Stimulated activated naive CD8-positive, alpha-beta T cell treated with anti-CD3 and anti-CD28 coated beads, Interleukin-15, amount 100 ng/mL, for 72 hours (primary cell): ENCODE data around the gene NKX1-2.
A peak's percentile ranks its signal among the peaks of the same experiment; 100 is the strongest.

Experiments
- ATAC-seq: fragments of 150-1000 bp; cut with Tn5 transposase; 2 replicates; pipeline ENCODE4 v1.10.0; 2021; ENCODE audit warnings: mild to moderate bottlenecking, moderate library complexity
- DNase-seq, 2 donors: peaks; one replicate each; pipeline ENCODE4 v3.0.0; 2021 to 2022
- H3K27ac Mint-ChIP-seq, 2 donors: one replicate each; pipeline ENCODE4 v1.8.0; 2022; ENCODE audit warnings: mild to moderate bottlenecking in 2 of 2, mixed read lengths in 2 of 2, moderate library complexity in 2 of 2
- H3K27me3 Mint-ChIP-seq: one replicate; pipeline ENCODE4 v1.8.0; 2022; ENCODE audit warnings: mixed read lengths
- H3K4me1 Mint-ChIP-seq: one replicate; pipeline ENCODE4 v1.8.0; 2022; ENCODE audit warnings: mild to moderate bottlenecking, mixed read lengths
- H3K4me3 Mint-ChIP-seq, 2 donors: one replicate each; pipeline ENCODE4 v1.8.0; 2022; ENCODE audit warnings: mild to moderate bottlenecking in 2 of 2, mixed read lengths in 2 of 2, moderate library complexity in 1 of 2
- H3K9me3 Mint-ChIP-seq, 2 donors: one replicate each; pipeline ENCODE4 v1.8.0; 2022; ENCODE audit warnings: mixed read lengths in 2 of 2

NKX1-2 gene

GRCh38 chr10:124465003-124465776 lies 15.4 kb upstream of the NKX1-2 start:
- no peaks in the 10 kb centered on the region for H3K27me3 Mint-ChIP-seq
- ATAC-seq (no peak), DNase-seq (no peak)
- H3K4me1 Mint-ChIP-seq, result peaks cover 43% of the 10 kb centered on the region
- peaks cover 0 to 4% of the 10 kb centered on the region in 2 donors for H3K9me3 Mint-ChIP-seq
- H3K4me3 Mint-ChIP-seq, result peak overlapping the region; percentile 64 to 73
- H3K27ac Mint-ChIP-seq, result peak overlapping the region; percentile 87 to 90

DNA sequence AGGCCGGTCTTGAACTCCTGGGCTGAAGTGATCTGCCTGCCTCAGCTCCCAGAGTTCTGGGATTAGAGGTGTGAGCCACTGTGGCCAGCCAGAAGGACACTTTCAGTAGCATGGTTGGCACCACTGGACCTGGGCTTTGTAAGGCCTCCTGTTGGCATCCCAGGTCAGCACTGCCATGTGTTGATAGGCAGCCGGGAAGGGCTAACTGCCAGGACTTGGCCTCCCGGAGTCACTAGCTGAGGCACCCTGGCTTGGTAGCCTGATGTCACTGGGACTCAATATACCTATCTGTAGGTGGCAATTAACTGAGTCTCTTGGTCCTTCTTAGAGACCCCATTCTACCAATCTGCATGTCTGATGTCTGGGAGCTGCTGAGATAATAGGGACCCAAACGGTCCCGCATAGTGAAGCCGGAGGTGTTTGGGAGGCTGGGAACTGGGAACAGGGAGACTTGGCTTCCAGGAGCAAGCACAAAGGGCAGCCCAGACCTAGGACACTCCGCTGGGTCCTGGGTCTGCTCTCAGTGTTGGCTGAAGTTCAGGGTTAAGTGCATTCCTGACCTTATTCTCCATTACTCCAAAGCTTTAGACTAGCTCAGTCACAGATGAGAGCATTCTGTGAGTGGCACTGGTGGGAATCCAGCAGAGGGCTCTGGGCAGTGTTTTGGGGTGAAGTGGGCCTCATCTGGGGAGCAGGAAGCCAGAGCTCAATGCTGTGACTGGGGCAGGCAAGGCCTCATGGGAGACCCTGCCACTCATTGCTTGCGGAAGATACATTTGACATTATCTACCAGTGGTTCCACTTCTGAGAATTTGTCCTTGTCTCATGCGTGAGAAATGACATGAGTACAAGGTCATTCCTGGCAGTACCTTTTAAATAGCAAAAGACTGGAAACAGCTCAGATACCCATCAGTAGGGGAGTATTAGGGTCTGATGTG lies 14.5 kb upstream of the NKX1-2 start:
- peak overlapping the region; percentile 64 to 73 for H3K4me3 Mint-ChIP-seq
- peak overlapping the region; percentile 74 to 87 for H3K27ac Mint-ChIP-seq
- peaks cover 0 to 4% of the 10 kb centered on the region in 2 donors for H3K9me3 Mint-ChIP-seq
- H3K27me3 Mint-ChIP-seq, result no peaks in the 10 kb centered on the region
- H3K4me1 Mint-ChIP-seq, result peaks cover 41% of the 10 kb centered on the region
- DNase-seq, result no peak
- ATAC-seq, result no peak

GRCh38 chr10:124462348-124462695 lies 12.5 kb upstream of the NKX1-2 start:
- Mint-ChIP-seq H3K27ac (peak overlapping the region in 1 of 2 donors; percentile 75), H3K4me3 (peak overlapping the region; percentile 84 to 92), H3K27me3 (peaks cover 13% of the 10 kb centered on the region), H3K4me1 (peaks cover 37% of the 10 kb centered on the region), H3K9me3 (peaks cover 0 to 4% of the 10 kb centered on the region in 2 donors)
- DNase-seq, result no peak
- ATAC-seq, result no peak

DNA sequence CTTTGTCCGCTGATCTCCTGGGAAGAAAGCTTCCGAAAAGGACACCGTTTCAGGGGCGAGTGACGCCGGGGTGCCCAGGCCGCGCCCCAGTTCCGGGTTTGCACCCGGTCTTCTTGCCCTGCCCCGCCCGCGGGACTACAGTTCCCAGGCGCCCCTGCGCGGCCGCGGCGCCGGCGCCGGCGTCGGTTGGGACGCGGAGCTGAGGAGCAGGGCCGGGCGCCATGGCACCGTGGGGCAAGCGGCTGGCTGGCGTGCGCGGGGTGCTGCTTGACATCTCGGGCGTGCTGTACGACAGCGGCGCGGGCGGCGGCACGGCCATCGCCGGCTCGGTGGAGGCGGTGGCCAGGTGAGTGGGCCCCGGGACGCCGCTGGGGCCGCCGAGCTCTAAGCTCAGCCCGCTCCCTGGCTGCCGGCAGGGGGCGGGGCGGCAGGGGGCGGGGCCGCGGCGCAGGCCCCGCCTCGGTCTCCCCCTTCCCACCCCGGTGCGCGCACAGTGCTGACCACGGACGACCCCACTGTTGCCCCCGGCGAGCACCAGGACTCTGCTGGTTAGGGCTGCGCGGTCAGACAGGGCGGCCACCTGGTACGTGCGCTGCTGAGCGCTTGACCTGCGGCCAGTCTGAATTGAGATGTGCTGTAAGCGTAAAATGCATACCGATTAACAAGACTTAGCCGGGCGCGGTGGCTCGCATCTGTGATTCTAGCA lies 12.0 kb upstream of the NKX1-2 start, which contains the start of gene LHPP:
LHPP (plus strand) TSS at position 182 of the 706 bp plus-strand sequence; CDS start at position 222, 40 bp downstream.
- Mint-ChIP-seq H3K9me3 (peaks cover 0 to 4% of the 10 kb centered on the region in 2 donors), H3K27ac (peak within 1 kb of the TSS; percentile 95 to 97), H3K27me3 (peaks cover 18% of the 10 kb centered on the region), H3K4me3 (peak within 1 kb of the TSS; percentile 86 to 92), H3K4me1 (peaks cover 37% of the 10 kb centered on the region)
- ATAC-seq, result peak; percentile 99
- DNase-seq, result peak; percentile 87 to 89

- Mint-ChIP-seq H3K27ac (no peak overlapping the region), H3K27me3 (peaks cover 35% of the 10 kb centered on the region), H3K4me1 (peaks cover 25% of the 10 kb centered on the region), H3K9me3 (peaks cover 0 to 4% of the 10 kb centered on the region in 2 donors), H3K4me3 (no peak overlapping the region)
- DNase-seq (no peak), ATAC-seq (no peak)
Observed at GRCh38 chr10:124460144-124460543, 10.3 kb upstream of the NKX1-2 start.

- peaks cover 0 to 4% of the 10 kb centered on the region in 2 donors for H3K9me3 Mint-ChIP-seq
- DNase-seq (no peak), ATAC-seq (no peak)
- peaks cover 18% of the 10 kb centered on the region for H3K4me1 Mint-ChIP-seq
- H3K27ac Mint-ChIP-seq, result no peak overlapping the region
- no peak overlapping the region for H3K4me3 Mint-ChIP-seq
- peaks cover 42% of the 10 kb centered on the region for H3K27me3 Mint-ChIP-seq
Observed at GRCh38 chr10:124459395-124459794, 9.6 kb upstream of the NKX1-2 start.

DNA sequence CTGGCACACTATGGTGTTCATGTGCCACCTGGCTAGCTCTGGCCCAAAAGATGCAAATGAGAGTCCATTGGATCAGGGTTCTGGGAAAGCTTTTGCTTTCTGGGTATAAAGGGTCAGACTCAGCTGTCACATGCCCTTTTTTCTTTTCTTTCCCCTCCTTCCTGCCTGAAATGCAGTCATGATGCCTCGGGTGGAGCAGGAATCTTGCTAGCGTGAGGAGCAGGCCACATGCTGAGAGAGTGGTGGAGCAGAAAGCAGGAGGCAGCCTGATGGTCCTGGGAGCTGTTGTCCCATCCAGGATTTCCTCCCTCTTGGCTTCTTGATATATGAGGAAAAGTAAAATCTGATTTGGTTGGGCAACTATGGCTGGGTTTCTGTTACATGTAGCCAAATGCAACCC lies 9.1 kb upstream of the NKX1-2 start:
- no peak for DNase-seq
- Mint-ChIP-seq H3K4me1 (peaks cover 13% of the 10 kb centered on the region), H3K27me3 (peaks cover 47% of the 10 kb centered on the region), H3K9me3 (peaks cover 0 to 4% of the 10 kb centered on the region in 2 donors), H3K4me3 (no peak overlapping the region), H3K27ac (no peak overlapping the region)
- no peak for ATAC-seq

GRCh38 chr10:124458473-124458872 lies 8.6 kb upstream of the NKX1-2 start:
- no peak for DNase-seq
- no peak for ATAC-seq
- Mint-ChIP-seq H3K27ac (no peak overlapping the region), H3K9me3 (peaks cover 0 to 4% of the 10 kb centered on the region in 2 donors), H3K27me3 (peaks cover 52% of the 10 kb centered on the region), H3K4me3 (no peak overlapping the region), H3K4me1 (peaks cover 13% of the 10 kb centered on the region)

GRCh38 chr10:124455441-124455840 lies 5.6 kb upstream of the NKX1-2 start:
- Mint-ChIP-seq H3K27me3 (peaks cover 80% of the 10 kb centered on the region), H3K9me3 (no peaks in the 10 kb centered on the region), H3K4me1 (peaks cover 8% of the 10 kb centered on the region), H3K4me3 (no peak overlapping the region), H3K27ac (no peak overlapping the region)
- DNase-seq (no peak), ATAC-seq (no peak)

DNA sequence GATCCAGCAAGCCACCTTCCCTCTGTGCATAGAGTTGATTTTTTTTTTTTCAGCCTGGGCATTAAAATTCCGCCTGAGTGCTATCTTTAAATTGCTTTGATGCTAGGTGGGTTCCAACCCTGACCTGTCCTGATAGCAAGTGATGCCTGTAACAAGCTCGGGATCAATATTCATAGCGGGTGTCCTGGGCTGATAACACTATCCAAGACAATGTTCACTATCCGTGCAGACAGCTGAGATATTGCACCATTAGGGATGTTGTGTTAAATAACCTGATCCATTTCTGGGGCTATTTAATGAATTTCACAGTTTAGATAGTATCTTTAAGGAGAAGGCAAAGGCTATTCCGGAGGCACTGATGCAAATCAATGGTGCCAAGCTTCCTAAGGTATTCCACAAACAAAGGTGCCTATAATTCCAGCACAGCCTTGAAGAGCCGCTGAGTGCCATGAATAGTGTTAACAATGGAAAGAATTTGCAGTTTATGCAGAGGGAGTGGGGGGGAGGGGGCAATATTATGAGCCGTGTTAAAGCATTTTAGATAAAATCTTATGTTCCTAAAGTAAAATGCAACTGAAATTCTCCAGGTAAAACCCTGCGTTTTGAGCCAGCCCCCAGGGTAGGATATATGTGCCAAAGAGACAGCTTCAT lies 4.2 kb upstream of the NKX1-2 start:
- ATAC-seq (no peak), DNase-seq (no peak)
- peaks cover 94% of the 10 kb centered on the region for H3K27me3 Mint-ChIP-seq
- peaks cover 13% of the 10 kb centered on the region for H3K4me1 Mint-ChIP-seq
- no peak overlapping the region for H3K27ac Mint-ChIP-seq
- no peak overlapping the region for H3K4me3 Mint-ChIP-seq
- H3K9me3 Mint-ChIP-seq, result no peaks in the 10 kb centered on the region

GRCh38 chr10:124451276-124451675 lies 1.4 kb upstream of the NKX1-2 start:
- ATAC-seq (no peak), DNase-seq (no peak)
- Mint-ChIP-seq H3K4me3 (no peak overlapping the region), H3K4me1 (peaks cover 27% of the 10 kb centered on the region), H3K9me3 (no peaks in the 10 kb centered on the region), H3K27me3 (peaks cover 99% of the 10 kb centered on the region), H3K27ac (no peak overlapping the region)

GRCh38 chr10:124450783-124451057 lies 885 bp upstream of the NKX1-2 start:
- Mint-ChIP-seq H3K27me3 (peaks cover 99% of the 10 kb centered on the region), H3K9me3 (no peaks in the 10 kb centered on the region), H3K27ac (no peak overlapping the region), H3K4me3 (peak overlapping the region in 1 of 2 donors; percentile 54), H3K4me1 (peaks cover 27% of the 10 kb centered on the region)
- DNase-seq (no peak), ATAC-seq (no peak)

DNA sequence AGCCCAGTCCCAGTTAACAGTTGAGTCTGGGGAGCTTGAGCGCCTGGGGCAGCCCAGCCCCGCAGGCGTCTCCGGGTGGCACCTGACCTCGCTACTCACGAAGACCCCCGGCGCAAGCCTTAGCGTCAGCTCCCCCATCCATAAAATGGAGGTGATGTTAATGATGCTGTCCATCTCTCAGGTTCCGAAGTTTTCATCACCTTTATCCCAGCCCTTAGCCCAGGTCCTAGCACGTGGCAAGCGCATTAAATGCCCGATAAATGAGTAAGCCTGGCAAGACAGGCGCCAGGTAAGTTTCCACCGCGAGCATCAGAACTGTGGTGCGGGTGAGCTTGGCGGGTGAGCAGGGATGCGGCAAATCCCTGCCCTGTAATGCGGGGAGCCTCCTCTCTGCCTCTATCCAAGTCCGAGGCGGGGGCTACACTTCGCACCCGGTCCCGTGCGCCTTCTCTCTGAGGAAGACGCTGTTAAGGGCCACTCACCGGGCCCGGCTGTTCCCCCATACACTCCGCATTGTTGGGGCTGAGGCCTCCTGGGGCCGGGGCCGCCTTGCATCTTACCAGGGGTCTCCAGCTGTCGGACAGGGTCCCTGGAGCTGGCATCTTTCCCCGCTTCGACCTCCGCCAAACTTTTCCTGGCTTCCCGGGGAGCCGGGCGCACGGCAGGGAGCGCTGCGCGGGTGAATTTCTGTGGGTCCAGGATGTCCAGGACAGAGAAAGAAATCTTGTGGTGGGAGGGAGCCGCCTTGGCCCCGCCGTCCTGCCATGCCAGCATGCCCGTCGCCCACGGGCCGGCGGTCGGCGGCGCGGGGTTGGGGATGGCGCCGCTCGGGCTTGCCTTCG lies 444 bp downstream of the NKX1-2 start:
- Mint-ChIP-seq H3K9me3 (no peaks in the 10 kb centered on the region), H3K27ac (peak overlapping the region in 1 of 2 donors; percentile 10), H3K4me1 (peaks cover 27% of the 10 kb centered on the region), H3K4me3 (peak overlapping the region; percentile 54 to 69), H3K27me3 (peaks cover 99% of the 10 kb centered on the region)
- no peak for DNase-seq
- peak; percentile 37 for ATAC-seq

GRCh38 chr10:124448696-124449169 lies 1.1 kb downstream of the NKX1-2 start:
- Mint-ChIP-seq H3K4me3 (peak overlapping the region; percentile 54 to 69), H3K4me1 (peaks cover 27% of the 10 kb centered on the region), H3K27me3 (peaks cover 95% of the 10 kb centered on the region), H3K9me3 (no peaks in the 10 kb centered on the region), H3K27ac (peak overlapping the region in 1 of 2 donors; percentile 10)
- ATAC-seq (no peak), DNase-seq (no peak)
